Muscle of leg (tissue), 11 donors: ENCODE measurements around the gene SLC7A6OS. TPM values are rescaled to one million over a fixed set of nuclear protein-coding genes. Genes with fewer than 3 reads are reported as not detected.

Source experiments
- DNase-seq: peaks from one replicate; pipeline ENCODE4 v3.0.0; 2013
- H3K27ac ChIP-seq: one replicate; pipeline ENCODE4 v1.5.1; 2013; ENCODE audit warnings: mild to moderate bottlenecking, low read length, control low read depth
- H3K27me3 ChIP-seq: one replicate; pipeline ENCODE4 v1.6.1; 2013; ENCODE audit warnings: low read length; ENCODE audit not compliant: control insufficient read depth, insufficient read depth
- H3K36me3 ChIP-seq: one replicate; pipeline ENCODE4 v1.6.1; 2013; ENCODE audit warnings: low read length; ENCODE audit not compliant: control insufficient read depth, insufficient read depth
- H3K4me1 ChIP-seq: one replicate; pipeline ENCODE4 v1.6.1; 2013; ENCODE audit warnings: low read length; ENCODE audit not compliant: control insufficient read depth, insufficient read depth
- H3K4me3 ChIP-seq: one replicate; pipeline ENCODE4 v1.5.1; 2013; ENCODE audit warnings: low read length, control low read depth
- H3K9me3 ChIP-seq: replicated peaks from 2 replicates; pipeline ENCODE4 v1.6.1; 2013; ENCODE audit warnings: low read depth, low read length; ENCODE audit not compliant: control insufficient read depth
- WGBS: methylation state at CpG from one replicate; pipeline ENCODE4 v1.1.5; 2013; ENCODE audit warnings: missing lambda C conversion rate; ENCODE audit not compliant: insufficient coverage; 5-methylcytosine and 5-hydroxymethylcytosine counted together
- polyA plus RNA-seq, 8 donors: library from polyadenylated mRNA; unstranded; fragments of 120-200 nt; gene quantifications; one replicate each; pipeline versions ENCODE4 v1.2.1 to v1.2.3, GENCODE V29; 2013; ENCODE audit warnings: inconsistent platforms in 1 of 8, low replicate concordance in 1 of 8; ENCODE audit not compliant: insufficient read length in 8 of 8, insufficient read depth in 1 of 8
- total RNA-seq: library from RNA; stranded (reverse); fragments of 120-200 nt; gene quantifications from one replicate; pipeline ENCODE4 v1.2.4, GENCODE V29; 2013

The SLC7A6OS gene
- total and polyA plus RNA-seq, 9 donors: 12.5 to 17.1 (median 14.3) TPM

DNA sequence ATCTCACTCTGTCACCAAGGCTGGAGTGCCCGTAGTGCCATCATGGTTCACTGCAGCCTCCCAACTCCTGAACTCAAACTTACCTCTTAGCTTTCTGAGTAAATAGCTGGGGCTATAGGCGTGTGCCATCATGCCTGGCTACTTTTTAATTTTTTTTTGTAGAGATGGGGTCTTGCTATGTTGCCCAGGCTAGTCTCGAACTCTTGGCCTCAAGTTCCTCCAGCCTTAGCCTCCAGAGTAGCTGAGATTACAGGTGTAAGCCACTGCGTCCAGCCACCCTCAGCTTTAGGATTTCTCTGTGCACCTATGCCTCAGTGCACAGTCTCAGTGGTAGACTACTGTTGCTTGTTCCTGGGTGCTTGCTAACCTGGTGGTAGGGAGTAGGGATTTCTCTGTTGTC, 41.0 kb downstream of the SLC7A6OS start:
- Histone ChIP-seq H3K27me3 (no peaks in the 10 kb centered on the region), H3K4me1 (peaks cover 9% of the 10 kb centered on the region), H3K36me3 (peaks cover 16% of the 10 kb centered on the region), H3K27ac (no peak overlapping the region), H3K9me3 (no peaks in the 10 kb centered on the region), H3K4me3 (no peak overlapping the region)
- WGBS: 100% methylated on average over 1 of the region's 4 CpGs
- DNase-seq: no peak

DNA sequence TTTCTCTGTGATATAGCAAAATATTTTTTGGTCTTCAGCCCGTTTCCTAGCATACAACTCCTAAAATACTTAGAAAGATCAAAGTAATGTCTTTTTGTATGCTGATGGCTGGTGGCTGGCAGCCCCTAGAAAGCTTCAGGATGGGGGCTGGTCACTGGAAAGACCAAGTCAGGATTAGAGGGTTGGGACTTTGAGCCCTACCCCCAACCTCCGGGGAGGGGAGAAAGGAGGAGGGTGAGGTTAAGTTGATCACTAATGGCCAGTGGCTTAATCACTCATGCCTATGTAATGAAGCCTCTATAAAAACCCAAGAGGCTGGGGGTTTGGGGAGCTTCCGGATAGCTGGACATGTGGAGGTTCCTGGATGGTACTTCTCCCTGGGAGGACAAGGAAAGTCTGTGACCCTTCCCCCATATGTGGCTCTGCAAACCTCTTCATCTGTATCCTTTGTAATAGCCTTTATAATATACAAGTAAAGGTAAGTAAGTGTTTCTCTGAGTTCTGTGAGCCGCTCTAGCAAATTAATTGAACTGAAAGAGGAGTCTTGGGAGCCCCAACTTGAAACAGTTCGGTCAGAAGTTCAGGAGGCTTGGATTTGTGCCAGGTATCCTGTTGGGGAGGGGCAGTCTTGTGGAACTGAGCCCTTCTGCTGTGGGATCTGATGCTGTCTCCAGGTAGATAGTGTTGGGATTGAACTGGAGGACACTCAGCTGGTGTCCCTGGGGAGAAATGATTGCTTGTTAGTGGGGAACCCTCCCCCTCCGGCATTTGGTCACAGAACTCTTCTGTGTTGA, 42.9 kb downstream of the SLC7A6OS start:
- no peaks in the 10 kb centered on the region for H3K27me3 ChIP-seq
- H3K4me1 ChIP-seq: peaks cover 17% of the 10 kb centered on the region
- no peaks in the 10 kb centered on the region for H3K9me3 ChIP-seq
- H3K27ac ChIP-seq: no peak overlapping the region
- no peak overlapping the region for H3K4me3 ChIP-seq
- H3K36me3 ChIP-seq: no peaks in the 10 kb centered on the region
- 20% methylated on average over 1 of the region's 6 CpGs for WGBS
- no peak for DNase-seq

DNA sequence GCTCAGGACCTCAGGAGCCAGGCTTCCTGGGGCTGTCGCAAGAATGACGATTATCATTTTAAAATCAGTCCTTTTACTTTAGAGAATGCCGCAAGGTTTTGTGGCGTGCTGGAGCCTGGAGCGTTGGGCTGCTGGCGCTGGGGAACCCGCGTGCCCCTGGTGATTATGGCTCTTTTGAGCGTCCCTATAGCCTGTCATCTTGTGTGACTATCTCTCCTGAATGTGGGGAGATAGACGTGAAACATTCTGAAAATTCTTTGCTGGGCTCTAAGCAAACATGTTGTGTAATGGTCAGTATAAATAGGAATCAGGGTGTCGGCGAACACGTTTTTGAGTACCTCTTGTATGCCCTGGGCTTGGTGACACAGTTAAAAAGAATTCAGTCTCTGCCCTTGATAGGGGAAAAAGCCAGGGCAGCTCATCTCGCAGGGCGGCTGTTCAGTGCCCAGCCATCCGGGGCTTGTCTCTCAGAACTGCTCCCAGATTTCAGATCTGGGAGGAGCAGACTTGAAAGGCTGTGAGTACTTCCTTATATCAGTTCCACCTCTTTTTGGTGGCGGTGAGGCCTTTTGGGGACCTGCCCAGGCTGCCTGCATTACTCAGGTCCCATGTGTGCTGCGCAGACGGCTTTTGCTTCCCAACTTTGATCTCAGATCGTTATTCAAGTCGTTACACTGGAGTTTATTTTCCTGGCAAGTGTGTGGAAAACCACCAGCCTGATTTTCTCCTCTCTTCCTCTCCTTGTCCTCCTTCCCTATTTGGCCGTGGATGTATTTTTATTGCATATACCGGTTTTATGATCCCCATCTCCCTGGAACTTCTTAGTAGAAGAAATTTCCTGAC, 45.4 kb downstream of the SLC7A6OS start:
- Histone ChIP-seq H3K27ac (peak overlapping the region; percentile 92), H3K27me3 (no peaks in the 10 kb centered on the region), H3K9me3 (no peaks in the 10 kb centered on the region), H3K36me3 (peaks cover 6% of the 10 kb centered on the region), H3K4me3 (peak overlapping the region; percentile 82), H3K4me1 (peaks cover 17% of the 10 kb centered on the region)
- DNase-seq: peak; percentile 66
- WGBS: 4% methylated on average over 18 of the region's 23 CpGs

DNA sequence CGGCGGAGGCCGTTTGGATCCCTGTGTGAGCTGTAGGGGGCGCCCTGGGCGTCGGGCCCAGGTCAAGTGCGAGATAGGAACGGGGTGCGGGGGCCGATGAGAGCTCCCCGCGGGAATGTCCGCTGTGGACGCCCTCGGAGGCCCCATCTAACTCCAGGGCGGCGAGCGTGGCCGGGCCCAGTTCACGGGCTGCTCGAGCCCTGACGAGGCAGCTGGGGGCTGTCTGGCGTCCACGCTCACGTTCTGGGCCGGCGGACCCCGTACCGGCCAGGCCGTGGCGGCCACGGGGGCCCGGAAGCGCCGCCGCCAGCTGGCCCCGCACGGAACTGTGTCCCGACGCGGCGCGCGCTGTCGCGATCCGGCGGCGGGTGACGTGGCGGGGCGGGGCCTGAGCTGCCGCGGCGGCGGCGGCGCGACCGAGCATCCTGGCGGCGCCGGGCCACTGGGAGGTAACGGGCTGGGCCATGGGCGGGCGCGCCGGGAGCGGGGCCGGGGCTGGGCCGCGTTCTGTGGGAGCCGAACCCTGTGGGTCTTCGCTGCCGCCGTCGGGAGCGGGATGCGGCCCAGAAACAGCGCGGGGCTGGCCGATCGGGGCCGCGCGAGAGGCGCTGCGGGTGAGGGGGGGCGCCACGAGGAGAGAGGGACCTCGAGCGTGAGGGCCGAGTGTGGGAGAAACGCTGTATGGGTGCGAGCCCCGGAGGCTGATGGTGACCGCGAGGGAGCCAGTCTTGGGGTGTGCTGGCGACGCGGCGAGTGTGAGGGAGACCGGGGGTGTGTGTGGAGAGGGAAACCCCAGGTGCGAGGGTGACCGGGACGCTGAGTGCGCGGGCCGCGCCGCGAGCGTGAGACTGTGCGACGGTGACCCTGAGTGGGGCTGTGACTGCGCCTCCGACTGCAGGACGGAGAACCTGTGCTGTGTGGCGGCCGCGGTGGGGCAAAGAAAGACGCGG, 46.3 kb downstream of the SLC7A6OS start, which contains the start of gene SLC7A6:
TSS of gene SLC7A6 (plus strand) at position 399 of the 950 bp plus-strand sequence. CDS start 10,201 bp downstream, outside the sequence.
- peak within 1 kb of the TSS; percentile 92 for H3K27ac ChIP-seq
- peaks cover 17% of the 10 kb centered on the region for H3K4me1 ChIP-seq
- H3K4me3 ChIP-seq: peak within 1 kb of the TSS; percentile 82
- H3K27me3 ChIP-seq: no peaks in the 10 kb centered on the region
- no peaks in the 10 kb centered on the region for H3K9me3 ChIP-seq
- peak; percentile 79 for DNase-seq
- WGBS: under 1% methylated on average over 123 of the region's 123 CpGs
- H3K36me3 ChIP-seq: peaks cover 15% of the 10 kb centered on the region

DNA sequence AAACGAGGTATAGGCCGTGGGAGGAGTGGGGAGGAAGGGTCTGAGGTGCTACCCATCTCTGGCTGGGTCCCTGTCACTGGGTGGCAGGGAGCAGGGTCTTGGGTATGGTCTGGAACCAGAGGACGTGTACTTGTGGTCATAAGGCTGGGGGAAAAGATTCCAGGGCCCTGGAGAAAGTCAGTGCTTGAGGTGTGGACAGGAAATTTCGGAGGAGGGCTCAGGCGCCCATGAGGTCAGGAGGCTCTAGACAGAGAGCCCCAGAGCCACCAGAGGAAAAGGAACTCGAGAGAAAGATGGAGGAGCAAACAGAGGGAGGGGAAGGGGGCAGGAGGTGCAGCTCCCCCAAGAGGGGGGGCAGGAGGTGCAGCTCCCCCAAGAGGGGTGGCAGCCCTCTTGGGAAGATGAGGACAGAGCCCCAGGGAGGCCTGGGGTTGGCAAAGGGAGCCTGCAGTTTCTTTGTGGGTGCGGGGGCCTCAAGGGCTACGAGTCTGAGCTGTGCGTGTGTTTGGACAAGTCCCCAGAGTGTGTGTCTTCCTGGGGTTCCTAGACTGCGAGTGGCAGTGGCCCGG, 47.1 kb downstream of the SLC7A6OS start:
- no peak for DNase-seq
- Histone ChIP-seq H3K4me1 (peaks cover 17% of the 10 kb centered on the region), H3K36me3 (peaks cover 19% of the 10 kb centered on the region), H3K4me3 (peak overlapping the region; percentile 82), H3K27me3 (no peaks in the 10 kb centered on the region), H3K9me3 (no peaks in the 10 kb centered on the region), H3K27ac (peak overlapping the region; percentile 82)
- 34% methylated on average over 11 of the region's 11 CpGs for WGBS

DNA sequence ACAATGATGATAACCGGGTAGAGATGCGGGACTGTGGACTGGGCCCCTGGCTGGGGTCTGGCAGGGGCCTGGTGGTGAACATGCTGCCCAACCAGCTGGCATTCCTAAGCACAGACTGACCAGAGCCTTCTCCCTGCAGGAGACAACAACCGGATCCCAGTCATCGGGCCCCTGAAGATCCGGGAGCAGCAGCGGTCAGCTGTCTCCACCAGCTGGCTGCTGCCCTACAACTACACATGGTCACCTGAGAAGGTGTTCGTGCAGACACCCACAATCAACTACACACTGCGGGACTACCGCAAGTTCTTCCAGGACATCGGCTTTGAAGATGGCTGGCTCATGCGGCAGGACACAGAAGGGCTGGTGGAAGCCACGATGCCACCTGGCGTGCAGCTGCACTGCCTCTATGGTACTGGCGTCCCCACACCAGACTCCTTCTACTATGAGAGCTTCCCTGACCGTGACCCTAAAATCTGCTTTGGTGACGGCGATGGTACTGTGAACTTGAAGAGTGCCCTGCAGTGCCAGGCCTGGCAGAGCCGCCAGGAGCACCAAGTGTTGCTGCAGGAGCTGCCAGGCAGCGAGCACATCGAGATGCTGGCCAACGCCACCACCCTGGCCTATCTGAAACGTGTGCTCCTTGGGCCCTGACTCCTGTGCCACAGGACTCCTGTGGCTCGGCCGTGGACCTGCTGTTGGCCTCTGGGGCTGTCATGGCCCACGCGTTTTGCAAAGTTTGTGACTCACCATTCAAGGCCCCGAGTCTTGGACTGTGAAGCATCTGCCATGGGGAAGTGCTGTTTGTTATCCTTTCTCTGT, 51.5 kb downstream of the SLC7A6OS start:
- Histone ChIP-seq H3K4me3 (no peak overlapping the region), H3K27ac (peak overlapping the region; percentile 25), H3K4me1 (peaks cover 21% of the 10 kb centered on the region), H3K27me3 (no peaks in the 10 kb centered on the region), H3K36me3 (peaks cover 49% of the 10 kb centered on the region), H3K9me3 (no peaks in the 10 kb centered on the region)
- 89% methylated on average over 27 of the region's 27 CpGs for WGBS
- DNase-seq: no peak

DNA sequence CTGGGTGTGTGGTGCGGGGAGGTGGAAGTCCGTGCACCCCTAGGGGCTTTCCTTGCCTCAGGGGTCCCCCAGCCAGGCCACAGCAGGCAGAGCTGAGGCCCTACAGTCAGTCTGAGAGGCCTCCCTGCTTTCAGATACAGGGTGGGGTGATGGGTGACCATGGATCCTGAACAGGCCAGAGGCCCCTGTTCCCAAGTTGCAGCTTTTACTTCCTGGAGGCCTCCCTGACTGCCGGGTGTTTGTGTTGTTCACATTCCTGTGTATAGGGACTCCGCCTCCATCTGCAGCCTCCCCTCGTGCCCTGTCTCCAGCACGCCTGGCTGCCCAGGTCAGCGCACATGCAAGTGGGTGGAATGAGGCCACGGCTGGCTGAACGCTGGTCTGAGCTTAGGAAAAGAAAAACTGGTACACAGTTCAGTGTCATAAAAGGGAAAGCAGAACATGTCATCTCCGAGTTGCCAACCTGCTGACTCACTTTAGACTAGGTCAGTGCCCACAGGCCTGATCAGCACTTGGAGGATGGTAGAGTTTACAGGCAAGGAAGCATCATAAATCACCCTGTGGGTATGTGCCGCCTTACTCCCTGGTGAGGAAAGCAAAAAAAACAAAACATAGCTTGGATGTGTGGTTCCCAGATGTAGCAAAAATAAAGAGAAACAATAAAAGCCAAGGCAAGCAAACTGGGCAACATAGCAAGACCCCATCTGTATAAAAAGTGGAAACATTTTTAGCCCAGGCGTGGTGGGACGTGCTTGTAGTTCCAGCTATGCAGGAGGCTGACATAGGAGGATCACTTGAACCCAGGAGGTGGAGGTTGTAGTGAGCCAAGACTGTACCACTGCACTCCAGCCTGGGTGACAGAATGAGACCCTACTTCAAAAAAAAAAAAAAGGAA, 52.6 kb downstream of the SLC7A6OS start:
- WGBS: 74% methylated on average over 12 of the region's 13 CpGs

DNA sequence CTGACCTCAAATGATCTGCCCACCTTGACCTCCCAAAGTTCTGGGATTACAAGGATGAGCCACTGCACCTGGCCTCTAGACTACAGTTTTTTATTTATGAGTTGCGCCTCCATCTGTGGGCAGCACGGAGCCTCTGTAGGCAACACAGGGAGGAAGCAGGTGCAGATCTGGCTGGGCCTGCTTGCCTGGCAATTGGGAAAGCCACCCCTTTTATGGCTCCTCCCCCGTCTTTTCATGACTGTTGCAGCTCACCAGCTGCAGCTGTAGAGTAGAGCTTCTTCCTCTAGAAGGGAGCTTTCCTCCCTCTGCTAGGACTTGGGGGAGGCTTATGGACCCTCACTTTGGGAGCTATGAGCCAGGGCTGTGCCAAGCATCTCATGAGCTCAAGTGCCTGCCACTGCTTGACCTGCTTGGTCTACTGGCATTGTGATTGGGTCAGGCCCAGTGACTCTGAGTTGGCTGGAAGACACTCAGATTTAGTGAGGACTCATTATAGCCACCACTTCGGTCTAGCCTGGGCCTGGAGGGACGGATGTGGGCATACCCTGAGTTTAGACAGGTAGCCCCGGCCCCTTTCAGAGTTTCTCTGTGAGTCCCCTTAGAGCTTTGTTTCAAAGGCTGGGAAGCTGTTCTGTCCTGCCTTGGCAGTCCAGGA, 53.4 kb downstream of the SLC7A6OS start:
- DNase-seq: peak; percentile 63
- no peaks in the 10 kb centered on the region for H3K27me3 ChIP-seq
- H3K9me3 ChIP-seq: no peaks in the 10 kb centered on the region
- H3K36me3 ChIP-seq: peaks cover 57% of the 10 kb centered on the region
- H3K4me3 ChIP-seq: no peak overlapping the region
- peak overlapping the region; percentile 76 for H3K27ac ChIP-seq
- 73% methylated on average over 5 of the region's 6 CpGs for WGBS
- peaks cover 23% of the 10 kb centered on the region for H3K4me1 ChIP-seq

More for the DNA sequence above, 52.6 kb downstream of the SLC7A6OS start:
- Histone ChIP-seq H3K9me3 (no peaks in the 10 kb centered on the region), H3K36me3 (peaks cover 54% of the 10 kb centered on the region), H3K27me3 (no peaks in the 10 kb centered on the region), H3K4me3 (no peak overlapping the region), H3K4me1 (peaks cover 16% of the 10 kb centered on the region), H3K27ac (peak overlapping the region; percentile 76)
- no peak for DNase-seq
